ENCODE results near the gene TSPEAR.

The TSPEAR gene

DNA sequence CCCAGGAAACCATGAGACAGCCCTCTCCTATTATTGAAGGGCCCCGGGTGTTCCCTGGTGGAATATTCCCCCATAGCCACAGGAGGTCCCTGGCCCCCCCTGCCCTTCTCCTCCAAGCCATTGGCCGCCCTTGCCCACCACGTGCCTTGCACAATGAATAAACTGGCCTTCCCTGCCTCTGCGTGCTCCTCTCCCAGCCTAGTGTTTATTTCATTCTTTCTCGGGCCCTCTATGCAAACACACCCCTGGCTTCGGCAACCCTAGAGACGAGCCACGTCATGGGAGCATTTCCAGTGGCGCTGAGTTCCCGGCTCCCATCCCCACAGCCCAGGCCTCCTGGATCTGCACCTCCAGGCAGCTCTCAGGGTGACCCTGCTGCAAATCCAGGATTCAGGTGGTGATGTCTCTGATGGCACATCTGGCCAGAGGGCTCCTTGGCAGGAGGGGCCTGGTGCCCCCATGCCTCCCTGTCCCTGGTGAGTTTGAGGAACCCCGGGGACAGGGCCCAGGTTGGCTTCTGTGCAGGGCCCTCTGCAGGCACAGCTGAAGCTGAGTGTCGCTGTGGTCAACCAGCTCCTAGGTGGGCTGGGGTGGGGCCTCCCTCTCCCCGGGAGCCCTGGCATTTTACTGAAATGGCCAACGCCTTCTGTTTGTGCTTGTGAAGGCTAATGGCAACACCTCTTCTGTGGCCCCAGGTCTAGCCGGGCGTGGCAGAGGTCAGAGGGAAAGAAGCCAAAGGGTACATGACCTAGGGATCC is 8.2 kb downstream of the TSPEAR start:
- ATAC-seq, result no peak
- TF ChIP-seq ZFP30 (CRISPR knock-in tag; IDR thresholded peaks at IDR 0.05) (no peak), PPARA (CRISPR knock-in tag; IDR thresholded peaks at IDR 0.05; ENCODE audit: borderline replicate concordance) (no peak), ZFP3 (CRISPR knock-in tag; IDR thresholded peaks at IDR 0.05) (no peak), BACH2 (CRISPR knock-in tag; IDR thresholded peaks at IDR 0.05; ENCODE audit: borderline replicate concordance) (no peak), TCF4 (CRISPR knock-in tag; IDR thresholded peaks at IDR 0.05; ENCODE audit: borderline replicate concordance) (no peak), TOX (CRISPR knock-in tag; IDR thresholded peaks at IDR 0.05; ENCODE audit: borderline replicate concordance) (no peak), ARNTL (CRISPR knock-in tag; IDR thresholded peaks at IDR 0.05; ENCODE audit: borderline replicate concordance, low read depth) (no peak), SNAI2 (CRISPR knock-in tag; IDR thresholded peaks at IDR 0.05) (no peak), ZNF70 (CRISPR knock-in tag; IDR thresholded peaks at IDR 0.05) (no peak), CSDC2 (CRISPR knock-in tag; IDR thresholded peaks at IDR 0.05) (no peak), ZC3H10 (CRISPR knock-in tag; IDR thresholded peaks at IDR 0.05) (no peak), OSR1 (CRISPR knock-in tag; IDR thresholded peaks at IDR 0.05) (no peak), GLIS3 (CRISPR knock-in tag; IDR thresholded peaks at IDR 0.05) (no peak), ZNF565 (CRISPR knock-in tag; conservative IDR thresholded peaks at IDR 0.05; ENCODE audit: low read depth) (no peak), ESRRG (CRISPR knock-in tag; IDR thresholded peaks at IDR 0.05) (no peak)
- TF ChIP-seq, protein P1, sequence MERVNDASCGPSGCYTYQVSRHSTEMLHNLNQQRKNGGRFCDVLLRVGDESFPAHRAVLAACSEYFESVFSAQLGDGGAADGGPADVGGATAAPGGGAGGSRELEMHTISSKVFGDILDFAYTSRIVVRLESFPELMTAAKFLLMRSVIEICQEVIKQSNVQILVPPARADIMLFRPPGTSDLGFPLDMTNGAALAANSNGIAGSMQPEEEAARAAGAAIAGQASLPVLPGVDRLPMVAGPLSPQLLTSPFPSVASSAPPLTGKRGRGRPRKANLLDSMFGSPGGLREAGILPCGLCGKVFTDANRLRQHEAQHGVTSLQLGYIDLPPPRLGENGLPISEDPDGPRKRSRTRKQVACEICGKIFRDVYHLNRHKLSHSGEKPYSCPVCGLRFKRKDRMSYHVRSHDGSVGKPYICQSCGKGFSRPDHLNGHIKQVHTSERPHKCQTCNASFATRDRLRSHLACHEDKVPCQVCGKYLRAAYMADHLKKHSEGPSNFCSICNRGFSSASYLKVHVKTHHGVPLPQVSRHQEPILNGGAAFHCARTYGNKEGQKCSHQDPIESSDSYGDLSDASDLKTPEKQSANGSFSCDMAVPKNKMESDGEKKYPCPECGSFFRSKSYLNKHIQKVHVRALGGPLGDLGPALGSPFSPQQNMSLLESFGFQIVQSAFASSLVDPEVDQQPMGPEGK (CRISPR knock-in tag; IDR thresholded peaks at IDR 0.05; ENCODE audit: borderline replicate concordance), result no peak
- TF ChIP-seq, protein P2, sequence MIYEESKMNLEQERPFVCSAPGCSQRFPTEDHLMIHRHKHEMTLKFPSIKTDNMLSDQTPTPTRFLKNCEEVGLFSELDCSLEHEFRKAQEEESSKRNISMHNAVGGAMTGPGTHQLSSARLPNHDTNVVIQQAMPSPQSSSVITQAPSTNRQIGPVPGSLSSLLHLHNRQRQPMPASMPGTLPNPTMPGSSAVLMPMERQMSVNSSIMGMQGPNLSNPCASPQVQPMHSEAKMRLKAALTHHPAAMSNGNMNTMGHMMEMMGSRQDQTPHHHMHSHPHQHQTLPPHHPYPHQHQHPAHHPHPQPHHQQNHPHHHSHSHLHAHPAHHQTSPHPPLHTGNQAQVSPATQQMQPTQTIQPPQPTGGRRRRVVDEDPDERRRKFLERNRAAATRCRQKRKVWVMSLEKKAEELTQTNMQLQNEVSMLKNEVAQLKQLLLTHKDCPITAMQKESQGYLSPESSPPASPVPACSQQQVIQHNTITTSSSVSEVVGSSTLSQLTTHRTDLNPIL (CRISPR knock-in tag; IDR thresholded peaks at IDR 0.05; ENCODE audit: low read depth), result no peak
- TF ChIP-seq, protein P3, sequence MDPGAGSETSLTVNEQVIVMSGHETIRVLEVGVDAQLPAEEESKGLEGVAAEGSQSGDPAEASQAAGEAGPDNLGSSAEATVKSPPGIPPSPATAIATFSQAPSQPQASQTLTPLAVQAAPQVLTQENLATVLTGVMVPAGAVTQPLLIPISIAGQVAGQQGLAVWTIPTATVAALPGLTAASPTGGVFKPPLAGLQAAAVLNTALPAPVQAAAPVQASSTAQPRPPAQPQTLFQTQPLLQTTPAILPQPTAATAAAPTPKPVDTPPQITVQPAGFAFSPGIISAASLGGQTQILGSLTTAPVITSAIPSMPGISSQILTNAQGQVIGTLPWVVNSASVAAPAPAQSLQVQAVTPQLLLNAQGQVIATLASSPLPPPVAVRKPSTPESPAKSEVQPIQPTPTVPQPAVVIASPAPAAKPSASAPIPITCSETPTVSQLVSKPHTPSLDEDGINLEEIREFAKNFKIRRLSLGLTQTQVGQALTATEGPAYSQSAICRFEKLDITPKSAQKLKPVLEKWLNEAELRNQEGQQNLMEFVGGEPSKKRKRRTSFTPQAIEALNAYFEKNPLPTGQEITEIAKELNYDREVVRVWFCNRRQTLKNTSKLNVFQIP (CRISPR knock-in tag; IDR thresholded peaks at IDR 0.05; ENCODE audit: borderline replicate concordance, low read depth), result no peak
- TF ChIP-seq, protein P4, sequence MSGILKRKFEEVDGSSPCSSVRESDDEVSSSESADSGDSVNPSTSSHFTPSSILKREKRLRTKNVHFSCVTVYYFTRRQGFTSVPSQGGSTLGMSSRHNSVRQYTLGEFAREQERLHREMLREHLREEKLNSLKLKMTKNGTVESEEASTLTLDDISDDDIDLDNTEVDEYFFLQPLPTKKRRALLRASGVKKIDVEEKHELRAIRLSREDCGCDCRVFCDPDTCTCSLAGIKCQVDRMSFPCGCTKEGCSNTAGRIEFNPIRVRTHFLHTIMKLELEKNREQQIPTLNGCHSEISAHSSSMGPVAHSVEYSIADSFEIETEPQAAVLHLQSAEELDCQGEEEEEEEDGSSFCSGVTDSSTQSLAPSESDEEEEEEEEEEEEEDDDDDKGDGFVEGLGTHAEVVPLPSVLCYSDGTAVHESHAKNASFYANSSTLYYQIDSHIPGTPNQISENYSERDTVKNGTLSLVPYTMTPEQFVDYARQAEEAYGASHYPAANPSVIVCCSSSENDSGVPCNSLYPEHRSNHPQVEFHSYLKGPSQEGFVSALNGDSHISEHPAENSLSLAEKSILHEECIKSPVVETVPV (CRISPR knock-in tag; IDR thresholded peaks at IDR 0.05), result no peak
- TF ChIP-seq, protein P5, sequence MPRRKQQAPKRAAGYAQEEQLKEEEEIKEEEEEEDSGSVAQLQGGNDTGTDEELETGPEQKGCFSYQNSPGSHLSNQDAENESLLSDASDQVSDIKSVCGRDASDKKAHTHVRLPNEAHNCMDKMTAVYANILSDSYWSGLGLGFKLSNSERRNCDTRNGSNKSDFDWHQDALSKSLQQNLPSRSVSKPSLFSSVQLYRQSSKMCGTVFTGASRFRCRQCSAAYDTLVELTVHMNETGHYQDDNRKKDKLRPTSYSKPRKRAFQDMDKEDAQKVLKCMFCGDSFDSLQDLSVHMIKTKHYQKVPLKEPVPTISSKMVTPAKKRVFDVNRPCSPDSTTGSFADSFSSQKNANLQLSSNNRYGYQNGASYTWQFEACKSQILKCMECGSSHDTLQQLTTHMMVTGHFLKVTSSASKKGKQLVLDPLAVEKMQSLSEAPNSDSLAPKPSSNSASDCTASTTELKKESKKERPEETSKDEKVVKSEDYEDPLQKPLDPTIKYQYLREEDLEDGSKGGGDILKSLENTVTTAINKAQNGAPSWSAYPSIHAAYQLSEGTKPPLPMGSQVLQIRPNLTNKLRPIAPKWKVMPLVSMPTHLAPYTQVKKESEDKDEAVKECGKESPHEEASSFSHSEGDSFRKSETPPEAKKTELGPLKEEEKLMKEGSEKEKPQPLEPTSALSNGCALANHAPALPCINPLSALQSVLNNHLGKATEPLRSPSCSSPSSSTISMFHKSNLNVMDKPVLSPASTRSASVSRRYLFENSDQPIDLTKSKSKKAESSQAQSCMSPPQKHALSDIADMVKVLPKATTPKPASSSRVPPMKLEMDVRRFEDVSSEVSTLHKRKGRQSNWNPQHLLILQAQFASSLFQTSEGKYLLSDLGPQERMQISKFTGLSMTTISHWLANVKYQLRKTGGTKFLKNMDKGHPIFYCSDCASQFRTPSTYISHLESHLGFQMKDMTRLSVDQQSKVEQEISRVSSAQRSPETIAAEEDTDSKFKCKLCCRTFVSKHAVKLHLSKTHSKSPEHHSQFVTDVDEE (CRISPR knock-in tag; IDR thresholded peaks at IDR 0.05), result no peak

DNA sequence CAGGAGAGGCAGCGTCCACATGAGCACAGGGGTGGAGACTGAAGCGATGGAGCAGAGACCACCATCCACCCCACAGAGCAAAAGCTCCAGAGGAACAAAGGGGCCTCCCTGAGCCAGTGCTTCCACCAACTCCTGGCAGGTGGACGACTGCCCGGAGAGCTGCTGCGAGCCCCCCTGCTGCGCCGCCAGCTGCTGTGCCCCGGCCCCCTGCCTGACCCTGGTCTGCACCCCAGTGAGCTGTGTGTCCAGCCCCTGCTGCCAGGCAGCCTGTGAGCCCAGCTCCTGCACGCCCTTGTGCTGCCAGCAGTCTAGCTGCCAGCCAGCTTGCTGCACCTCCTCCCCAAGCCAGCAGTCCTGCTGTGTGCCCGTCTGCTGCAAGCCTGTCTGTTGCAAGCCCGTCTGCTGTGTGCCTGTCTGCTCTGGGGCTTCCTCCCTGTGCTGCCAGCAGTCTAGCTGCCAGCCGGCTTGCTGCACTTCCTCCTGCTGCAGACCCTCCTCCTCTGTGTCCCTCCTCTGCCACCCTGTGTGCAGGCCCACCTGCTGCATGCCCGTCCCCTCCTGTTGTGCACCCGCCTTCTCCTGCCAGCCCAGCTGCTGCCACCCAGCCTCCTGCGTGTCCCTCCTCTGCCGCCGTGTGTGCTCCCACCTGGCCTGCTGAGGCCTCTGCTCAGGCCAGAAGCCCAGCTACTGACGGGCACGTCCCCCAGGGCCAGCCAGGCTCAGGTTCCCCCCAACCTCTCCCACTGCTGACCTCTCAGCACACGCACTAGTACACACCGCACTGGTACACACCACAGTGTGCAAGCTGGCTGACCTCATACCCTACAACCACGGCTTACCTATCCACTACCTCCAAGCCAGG is 9.0 kb downstream of the TSPEAR start:
- ATAC-seq, result no peak
- TF ChIP-seq ARNTL (CRISPR knock-in tag; IDR thresholded peaks at IDR 0.05; ENCODE audit: borderline replicate concordance, low read depth) (no peak), CSDC2 (CRISPR knock-in tag; IDR thresholded peaks at IDR 0.05) (no peak), TCF4 (CRISPR knock-in tag; IDR thresholded peaks at IDR 0.05; ENCODE audit: borderline replicate concordance) (no peak), PPARA (CRISPR knock-in tag; IDR thresholded peaks at IDR 0.05; ENCODE audit: borderline replicate concordance) (no peak), ZC3H10 (CRISPR knock-in tag; IDR thresholded peaks at IDR 0.05) (no peak), ZNF8 (CRISPR knock-in tag; IDR thresholded peaks at IDR 0.05) (no peak), ISL1 (CRISPR knock-in tag; IDR thresholded peaks at IDR 0.05) (no peak), ZNF70 (CRISPR knock-in tag; IDR thresholded peaks at IDR 0.05) (no peak), ZFP3 (CRISPR knock-in tag; IDR thresholded peaks at IDR 0.05) (no peak), RARB (CRISPR knock-in tag; IDR thresholded peaks at IDR 0.05) (no peak), SNAI2 (CRISPR knock-in tag; IDR thresholded peaks at IDR 0.05) (no peak), ESRRG (CRISPR knock-in tag; IDR thresholded peaks at IDR 0.05) (no peak), TOX (CRISPR knock-in tag; IDR thresholded peaks at IDR 0.05; ENCODE audit: borderline replicate concordance) (no peak), GLIS3 (CRISPR knock-in tag; IDR thresholded peaks at IDR 0.05) (no peak), ZFP30 (CRISPR knock-in tag; IDR thresholded peaks at IDR 0.05) (no peak)
- TF ChIP-seq, protein P1 (CRISPR knock-in tag; IDR thresholded peaks at IDR 0.05; ENCODE audit: borderline replicate concordance), result no peak
- TF ChIP-seq, protein P3 (CRISPR knock-in tag; IDR thresholded peaks at IDR 0.05; ENCODE audit: borderline replicate concordance, low read depth), result no peak

Measured in SK-N-SH treated with all-trans-retinoic acid at 6 μM for 48 hours (cell line).